GM23338 (cell line): ENCODE results near the gene NEK6. TPM values are rescaled to one million over a fixed set of nuclear protein-coding genes. Genes with fewer than 3 reads are reported as not detected.

ENCODE experiments used
- ATAC-seq: fragments of 200-7000 bp; cut with Tn5 transposase; 3 replicates; pipeline ENCODE4 v1.9.1; 2020
- DNase-seq: peaks from one replicate; pipeline ENCODE4 v3.0.0-alpha.2; 2015; ENCODE audit warnings: low spot score
- H2AFZ ChIP-seq: fragments of 200-600 bp; sonication (generic); 2 replicates; pipeline ENCODE4 v1.8.0; 2016; ENCODE audit warnings: antibody characterized with exemption, mild to moderate bottlenecking, moderate library complexity
- H3F3A ChIP-seq: fragments of 200-600 bp; sonication (generic); replicated peaks from 2 replicates; pipeline ENCODE4 v1.8.0; 2017; ENCODE audit warnings: antibody characterized with exemption, mixed run types, low read depth
- H3K27ac ChIP-seq: fragments of 200-600 bp; sonication (generic); 2 replicates; pipeline ENCODE4 v1.6.1; 2016; ENCODE audit warnings: low read depth
- H3K27me3 ChIP-seq: fragments of 200-600 bp; sonication (generic); 2 replicates; pipeline ENCODE4 v1.8.0; 2016; ENCODE audit warnings: mild to moderate bottlenecking, mixed run types, moderate library complexity; ENCODE audit not compliant: insufficient read depth
- H3K36me3 ChIP-seq: fragments of 200-600 bp; sonication (generic); 2 replicates; pipeline ENCODE4 v1.8.0; 2016; ENCODE audit warnings: mild to moderate bottlenecking; ENCODE audit not compliant: insufficient read depth
- H3K4me1 ChIP-seq: fragments of 200-600 bp; sonication (generic); 2 replicates; pipeline ENCODE4 v1.8.0; 2016; ENCODE audit warnings: mild to moderate bottlenecking, moderate library complexity; ENCODE audit not compliant: insufficient read depth
- H3K4me2 ChIP-seq: fragments of 200-600 bp; sonication (generic); 2 replicates; pipeline ENCODE4 v1.7.1; 2017; ENCODE audit warnings: mixed run types
- H3K4me3 ChIP-seq: fragments of 200-600 bp; sonication (generic); 2 replicates; pipeline ENCODE4 v1.6.1; 2016; ENCODE audit warnings: mixed run types
- H3K79me2 ChIP-seq: fragments of 200-600 bp; sonication (generic); replicated peaks from 2 replicates; pipeline ENCODE4 v1.8.0; 2017; ENCODE audit warnings: mild to moderate bottlenecking; ENCODE audit not compliant: insufficient read depth
- H3K9me2 ChIP-seq: fragments of 200-600 bp; sonication (generic); 2 replicates; pipeline ENCODE4 v1.8.0; 2017; ENCODE audit not compliant: insufficient read depth
- H4K20me1 ChIP-seq: fragments of 200-600 bp; sonication (generic); replicated peaks from 2 replicates; pipeline ENCODE4 v1.8.0; 2017; ENCODE audit warnings: mild to moderate bottlenecking; ENCODE audit not compliant: insufficient read depth
- H3K27ac Mint-ChIP-seq: 2 replicates; pipeline ENCODE4 v1.8.0; 2020; ENCODE audit warnings: inconsistent platforms, mild to moderate bottlenecking, moderate library complexity, mixed read lengths
- H3K27me3 Mint-ChIP-seq: 3 replicates; pipeline ENCODE4 v1.8.0; 2022; ENCODE audit warnings: low read depth, mild to moderate bottlenecking, moderate library complexity, mixed read lengths, inconsistent platforms; ENCODE audit not compliant: insufficient read depth, poor library complexity
- H3K36me3 Mint-ChIP-seq: 3 replicates; pipeline ENCODE4 v1.8.0; 2021; ENCODE audit warnings: low read depth, mild to moderate bottlenecking, inconsistent platforms, moderate library complexity, mixed read lengths
- H3K4me1 Mint-ChIP-seq: 3 replicates; pipeline ENCODE4 v1.8.0; 2020; ENCODE audit warnings: mild to moderate bottlenecking, inconsistent platforms, mixed read lengths
- H3K4me3 Mint-ChIP-seq: 3 replicates; pipeline ENCODE4 v1.8.0; 2021; ENCODE audit warnings: moderate library complexity, mild to moderate bottlenecking, inconsistent platforms, mixed read lengths
- H3K9me3 Mint-ChIP-seq: 3 replicates; pipeline ENCODE4 v1.8.0; 2020; ENCODE audit warnings: moderate library complexity, mild to moderate bottlenecking, inconsistent platforms, mixed read lengths
- CREB1 ChIP-seq: fragments of 250-450 bp; sonication (Bioruptor Pico); IDR thresholded peaks from 2 replicates; pipeline ENCODE4 v1.5.0; 2020; ENCODE audit warnings: low read depth, mild to moderate bottlenecking, moderate library complexity
- CTCF ChIP-seq, 2 experiments: fragments of 200-600 bp in 1 of 2; sonication (generic) in 1 of 2; conservative IDR thresholded peaks; 2 replicates each; pipeline versions ENCODE4 v1.5.1 to v1.6.1; 2016 to 2017; ENCODE audit warnings: antibody characterized with exemption in 2 of 2, low read depth in 2 of 2, mild to moderate bottlenecking in 2 of 2, moderate library complexity in 1 of 2
- JUNB ChIP-seq: IDR thresholded peaks from one replicate; pipeline ENCODE4 v1.6.1; 2016; ENCODE audit warnings: antibody characterized with exemption; ENCODE audit not compliant: unreplicated experiment
- NANOG ChIP-seq: IDR thresholded peaks from 2 replicates; pipeline ENCODE4 v1.6.1; 2016; ENCODE audit warnings: antibody characterized with exemption, borderline replicate concordance
- POLR2AphosphoS5 ChIP-seq: IDR thresholded peaks from 2 replicates; pipeline ENCODE4 v1.6.1; 2016; ENCODE audit warnings: antibody characterized with exemption, low read depth
- REST ChIP-seq: IDR thresholded peaks from one replicate; pipeline ENCODE4 v1.6.1; 2018; ENCODE audit warnings: antibody characterized with exemption; ENCODE audit not compliant: unreplicated experiment
- ZNF331 ChIP-seq: fragments of 250-450 bp; sonication (Bioruptor Pico); IDR thresholded peaks from 2 replicates; pipeline ENCODE4 v1.5.0; 2020; ENCODE audit warnings: low read depth, mild to moderate bottlenecking, moderate library complexity
- ZNF462 ChIP-seq: fragments of 250-450 bp; sonication (Bioruptor Pico); IDR thresholded peaks from 2 replicates; pipeline ENCODE4 v1.5.0; 2020; ENCODE audit warnings: mild to moderate bottlenecking, moderate library complexity
- polyA plus RNA-seq: library from polyadenylated mRNA; unstranded; fragments of >200 nt; fragmentation: Nextera tagmentation; extraction: Ambion mirVana; gene quantifications from 2 replicates; pipeline ENCODE4 v1.2.1, GENCODE V29; 2016
- total RNA-seq: library from RNA; depleted of rRNA; stranded (reverse); fragments of >200 nt; shearing (Covaris generic); gene quantifications from 2 replicates; pipeline ENCODE4 v1.2.3, GENCODE V29; 2014

NEK6 gene
- total and polyA plus RNA-seq, 2 experiments from 2014 or later, result 8.1 to 11.2 TPM

GRCh38 chr9:124258607-124259157 lies 933 bp downstream of the NEK6 start:
- peak overlapping the region; percentile 91 for H3K4me2 ChIP-seq
- TF ChIP-seq ZNF462 (CRISPR knock-in tag) (no peak), POLR2AphosphoS5 (no peak), CREB1 (CRISPR knock-in tag) (no peak), ZNF331 (CRISPR knock-in tag) (no peak), JUNB (no peak), NANOG (no peak), REST (no peak), CTCF (conservative IDR thresholded peaks at IDR 0.05; ENCODE audit: low read depth in 2 of 2) (no peak)
- Mint-ChIP-seq H3K9me3 (no peaks in the 10 kb centered on the region; the same call in 2 of the 3 replicates), H3K36me3 (no peaks in the 10 kb centered on the region; the same call in 1 of the 3 replicates), H3K4me1 (peaks cover 52% of the 10 kb centered on the region), H3K27ac (no peak overlapping the region), H3K4me3 (peak overlapping the region; percentile 95), H3K27me3 (peaks cover 31% of the 10 kb centered on the region)
- H3K9me2 ChIP-seq, result no peaks in the 10 kb centered on the region
- DNase-seq, result peak; percentile 58
- H4K20me1 ChIP-seq, result no peaks in the 10 kb centered on the region
- H3K27me3 ChIP-seq, result no peaks in the 10 kb centered on the region
- H3K4me1 ChIP-seq, result peaks cover 43% of the 10 kb centered on the region
- peaks cover 41% of the 10 kb centered on the region for H3K79me2 ChIP-seq
- H2AFZ ChIP-seq, result peak overlapping the region; percentile 95
- no peak overlapping the region for H3K27ac ChIP-seq
- H3K36me3 ChIP-seq, result no peaks in the 10 kb centered on the region
- ATAC-seq, result peak; percentile 76
- peaks cover 7% of the 10 kb centered on the region; the same call in 1 of the 2 replicates for H3F3A ChIP-seq
- H3K4me3 ChIP-seq, result peak overlapping the region; percentile 75
